Activated naive CD4-positive, alpha-beta T cell treated with anti-CD3 and anti-CD28 coated beads, Interleukin-2, amount 10 ng/mL, durations not matched to agents 7 days and 5 days (primary cell): ENCODE data around the gene IL10RA.
"Not testable (repeated sequence)": the region's sequence is repeated elsewhere in the genome, so short reads cannot be mapped to it uniquely, and the experiment has no call there.

Experiments
- CTCF ChIA-PET: fragments of 350-600 bp; sonication (Branson Sonifier 250); formaldehyde crosslinking; loops from one replicate; lab custom pipeline; 2021; ENCODE audit warnings: antibody characterized with exemption; lab: Charles Lee
- DNase-seq: peaks from one replicate; pipeline ENCODE4 v3.0.0-alpha.2; 2020
- H3K27ac Mint-ChIP-seq: one replicate; pipeline ENCODE4 v1.8.0; 2021; ENCODE audit warnings: mild to moderate bottlenecking, moderate library complexity, mixed read lengths
- H3K27me3 Mint-ChIP-seq: one replicate; pipeline ENCODE4 v1.8.0; 2021; ENCODE audit warnings: mild to moderate bottlenecking, mixed read lengths
- H3K36me3 Mint-ChIP-seq: one replicate; pipeline ENCODE4 v1.8.0; 2021; ENCODE audit warnings: mixed read lengths
- H3K4me1 Mint-ChIP-seq: one replicate; pipeline ENCODE4 v1.8.0; 2021; ENCODE audit warnings: mixed read lengths
- H3K4me3 Mint-ChIP-seq: one replicate; pipeline ENCODE4 v1.8.0; 2021; ENCODE audit warnings: mild to moderate bottlenecking, moderate library complexity, mixed read lengths
- H3K9me3 Mint-ChIP-seq: one replicate; pipeline ENCODE4 v1.8.0; 2021; ENCODE audit warnings: mixed read lengths

IL10RA gene

GRCh38 chr11:117985953-117986887, at the start of gene IL10RA:
Gene IL10RA, plus strand, starts transcription at chr11:117986394. Its CDS starts 74 bp downstream, at chr11:117986468.
- Mint-ChIP-seq H3K36me3 (peaks cover 59% of the 10 kb centered on the region), H3K27ac (peak within 1 kb of the TSS; percentile 97), H3K27me3 (no peaks in the 10 kb centered on the region), H3K4me1 (peaks cover 73% of the 10 kb centered on the region), H3K4me3 (peak within 1 kb of the TSS; percentile 82), H3K9me3 (no peaks in the 10 kb centered on the region)
- CTCF ChIA-PET: interaction anchor here (0.6 to 4.6 kb wide), 12 partner anchors 8 to 561 kb away, joined by 3 to 39 read pairs (median 4); no protein-coding TSS in a partner anchor
- peak; percentile 87 for DNase-seq

- Mint-ChIP-seq H3K4me1 (peaks cover 16% of the 10 kb centered on the region), H3K9me3 (no peaks in the 10 kb centered on the region), H3K36me3 (no peaks in the 10 kb centered on the region), H3K27me3 (peaks cover 51% of the 10 kb centered on the region), H3K27ac (no peak overlapping the region), H3K4me3 (no peak overlapping the region)
- CTCF ChIA-PET: interaction anchor here (0.7 to 5.8 kb wide), 6 partner anchors 8 to 129 kb away, joined by 3 to 38 read pairs (median 6); no protein-coding TSS in a partner anchor
- DNase-seq: no peak
Observed at GRCh38 chr11:117936973-117937372, 49.2 kb upstream of the IL10RA start.

- CTCF ChIA-PET: interaction anchor here (1.2 to 1.9 kb wide), 3 partner anchors 9 to 117 kb away, joined by 3 to 7 read pairs (median 5); no protein-coding TSS in a partner anchor
- Mint-ChIP-seq H3K9me3 (no peaks in the 10 kb centered on the region), H3K4me1 (peaks cover 26% of the 10 kb centered on the region), H3K27me3 (peaks cover 50% of the 10 kb centered on the region), H3K27ac (no peak overlapping the region), H3K36me3 (no peaks in the 10 kb centered on the region), H3K4me3 (no peak overlapping the region)
- DNase-seq: no peak
Observed at GRCh38 chr11:117940736-117941135, 45.5 kb upstream of the IL10RA start.

- Mint-ChIP-seq H3K36me3 (no peaks in the 10 kb centered on the region), H3K4me3 (no peak overlapping the region), H3K9me3 (no peaks in the 10 kb centered on the region), H3K27ac (no peak overlapping the region), H3K4me1 (peaks cover 30% of the 10 kb centered on the region), H3K27me3 (peaks cover 47% of the 10 kb centered on the region)
- DNase-seq: no peak
- CTCF ChIA-PET: interaction anchor here (0.6 to 2.6 kb wide), 5 partner anchors 97 to 833 kb away, joined by 4 to 8 read pairs (median 7); no protein-coding TSS in a partner anchor
Observed at GRCh38 chr11:117941163-117941707, 45.0 kb upstream of the IL10RA start.

GRCh38 chr11:117941976-117942654, 44.1 kb upstream of the IL10RA start:
- CTCF ChIA-PET: interaction anchor here (0.6 to 2.6 kb wide), 6 partner anchors 18 to 832 kb away, joined by 3 to 8 read pairs (median 6); no protein-coding TSS in a partner anchor
- Mint-ChIP-seq H3K9me3 (no peaks in the 10 kb centered on the region), H3K36me3 (no peaks in the 10 kb centered on the region), H3K4me1 (peaks cover 38% of the 10 kb centered on the region), H3K27ac (no peak overlapping the region), H3K4me3 (no peak overlapping the region), H3K27me3 (peaks cover 45% of the 10 kb centered on the region)
- DNase-seq: no peak

- Mint-ChIP-seq H3K9me3 (no peaks in the 10 kb centered on the region), H3K27ac (no peak overlapping the region), H3K4me1 (peaks cover 63% of the 10 kb centered on the region), H3K36me3 (peaks cover 4% of the 10 kb centered on the region), H3K4me3 (no peak overlapping the region), H3K27me3 (peaks cover 26% of the 10 kb centered on the region)
- CTCF ChIA-PET: interaction anchor here (0.9 to 11.6 kb wide), 10 partner anchors 8 to 519 kb away, joined by 3 to 304 read pairs (median 34); partner anchors contain the start of gene FXYD2
- no peak for DNase-seq
Observed at GRCh38 chr11:117944554-117944953, 41.6 kb upstream of the IL10RA start.

GRCh38 chr11:117945047-117945810, 41.0 kb upstream of the IL10RA start:
- DNase-seq: no peak
- Mint-ChIP-seq H3K27ac (no peak overlapping the region), H3K27me3 (peaks cover 23% of the 10 kb centered on the region), H3K9me3 (no peaks in the 10 kb centered on the region), H3K4me1 (peaks cover 70% of the 10 kb centered on the region), H3K36me3 (peaks cover 4% of the 10 kb centered on the region), H3K4me3 (no peak overlapping the region)
- CTCF ChIA-PET: interaction anchor here (0.7 to 11.6 kb wide), 15 partner anchors 9 to 519 kb away, joined by 3 to 304 read pairs (median 10); partner anchors contain the start of genes FXYD2 and IL10RA

- peaks cover 15% of the 10 kb centered on the region for H3K27me3 Mint-ChIP-seq
- no peak overlapping the region for H3K4me3 Mint-ChIP-seq
- peaks cover 4% of the 10 kb centered on the region for H3K36me3 Mint-ChIP-seq
- peak overlapping the region; percentile 33 for H3K27ac Mint-ChIP-seq
- DNase-seq: no peak
- CTCF ChIA-PET: interaction anchor here (0.6 to 11.6 kb wide), 54 partner anchors 10 to 520 kb away, joined by 3 to 304 read pairs (median 5); partner anchors contain the start of genes FXYD2, FXYD6 and TMPRSS13
- no peaks in the 10 kb centered on the region for H3K9me3 Mint-ChIP-seq
- peaks cover 78% of the 10 kb centered on the region for H3K4me1 Mint-ChIP-seq
Observed at GRCh38 chr11:117946156-117946841, 39.9 kb upstream of the IL10RA start.

- H3K27ac Mint-ChIP-seq: peak overlapping the region; percentile 53
- peaks cover 85% of the 10 kb centered on the region for H3K4me1 Mint-ChIP-seq
- H3K36me3 Mint-ChIP-seq: peaks cover 4% of the 10 kb centered on the region
- DNase-seq: peak; percentile 86
- H3K9me3 Mint-ChIP-seq: no peaks in the 10 kb centered on the region
- H3K4me3 Mint-ChIP-seq: no peak overlapping the region
- CTCF ChIA-PET: interaction anchor here (0.6 to 11.6 kb wide), 57 partner anchors 11 to 521 kb away, joined by 3 to 304 read pairs (median 5); partner anchors contain the start of genes FXYD2, FXYD6 and TMPRSS13
- H3K27me3 Mint-ChIP-seq: peaks cover 11% of the 10 kb centered on the region
Observed at GRCh38 chr11:117946842-117947526, 39.2 kb upstream of the IL10RA start.

- CTCF ChIA-PET: interaction anchor here (0.8 to 11.6 kb wide), 32 partner anchors 12 to 522 kb away, joined by 3 to 304 read pairs (median 8); partner anchors contain the start of genes FXYD2 and FXYD6
- DNase-seq, H3K36me3 Mint-ChIP-seq, H3K27me3 Mint-ChIP-seq, H3K9me3 Mint-ChIP-seq: not testable (repeated sequence)
- peak overlapping the region; percentile 64 for H3K27ac Mint-ChIP-seq
- peaks cover 88% of the 10 kb centered on the region for H3K4me1 Mint-ChIP-seq
- peak overlapping the region; percentile 22 for H3K4me3 Mint-ChIP-seq
Observed at GRCh38 chr11:117947751-117948150, 38.4 kb upstream of the IL10RA start.

GRCh38 chr11:117948466-117948865, 37.7 kb upstream of the IL10RA start:
- CTCF ChIA-PET: interaction anchor here (1.1 to 11.6 kb wide), 8 partner anchors 28 to 140 kb away, joined by 3 to 304 read pairs (median 18); no protein-coding TSS in a partner anchor
- not testable (repeated sequence) for DNase-seq
- H3K27ac Mint-ChIP-seq: peak overlapping the region; percentile 64

GRCh38 chr11:117949062-117949461, 37.1 kb upstream of the IL10RA start:
- CTCF ChIA-PET: interaction anchor here (0.7 to 11.6 kb wide), 9 partner anchors 9 to 142 kb away, joined by 3 to 304 read pairs (median 6); no protein-coding TSS in a partner anchor
- Mint-ChIP-seq H3K36me3 (peaks cover 6% of the 10 kb centered on the region), H3K4me1 (peaks cover 99% of the 10 kb centered on the region), H3K27me3 (peaks cover 5% of the 10 kb centered on the region), H3K27ac (peak overlapping the region; percentile 98), H3K4me3 (peak overlapping the region; percentile 39), H3K9me3 (no peaks in the 10 kb centered on the region)
- DNase-seq: no peak

More at GRCh38 chr11:117948466-117948865, 37.7 kb upstream of the IL10RA start:
- H3K27me3 Mint-ChIP-seq, H3K9me3 Mint-ChIP-seq, H3K36me3 Mint-ChIP-seq, H3K4me3 Mint-ChIP-seq: not testable (repeated sequence)
- H3K4me1 Mint-ChIP-seq: peaks cover 95% of the 10 kb centered on the region
